Osteocyte (in vitro differentiated cells): ENCODE results near the gene MSH4. TPM values are rescaled to one million over a fixed set of nuclear protein-coding genes. Genes with fewer than 3 reads are reported as not detected.
"Not testable (repeated sequence)": the region's sequence is repeated elsewhere in the genome, so short reads cannot be mapped to it uniquely, and the experiment has no call there.

ENCODE experiments used
- DNase-seq: peaks from one replicate; pipeline ENCODE4 v3.0.0; 2021; ENCODE audit warnings: mixed read lengths; ENCODE audit not compliant: unreplicated experiment; ENCODE audit errors: extremely low spot score
- H3K27ac Mint-ChIP-seq: one replicate; pipeline ENCODE4 v1.8.0; 2021; ENCODE audit warnings: mild to moderate bottlenecking, mixed read lengths; ENCODE audit not compliant: unreplicated experiment
- H3K27me3 Mint-ChIP-seq: one replicate; pipeline ENCODE4 v1.8.0; 2021; ENCODE audit warnings: mixed read lengths; ENCODE audit not compliant: unreplicated experiment
- H3K36me3 Mint-ChIP-seq: one replicate; pipeline ENCODE4 v1.8.0; 2021; ENCODE audit warnings: mixed read lengths; ENCODE audit not compliant: unreplicated experiment
- H3K4me1 Mint-ChIP-seq: one replicate; pipeline ENCODE4 v1.8.0; 2021; ENCODE audit warnings: mixed read lengths; ENCODE audit not compliant: unreplicated experiment
- H3K4me3 Mint-ChIP-seq: one replicate; pipeline ENCODE4 v1.8.0; 2021; ENCODE audit warnings: mild to moderate bottlenecking, moderate library complexity, mixed read lengths; ENCODE audit not compliant: unreplicated experiment
- H3K9me3 Mint-ChIP-seq: one replicate; pipeline ENCODE4 v1.8.0; 2021; ENCODE audit warnings: mixed read lengths; ENCODE audit not compliant: unreplicated experiment
- total RNA-seq: library from RNA; stranded (reverse); gene quantifications from 2 replicates; pipeline ENCODE4 v1.2.1, GENCODE V29; 2021
- TF ChIP-seq, protein P1 (sequence below): fragments of 200-600 bp; sonication (generic); IDR thresholded peaks from 2 replicates; pipeline ENCODE4 v1.5.0; 2021; ENCODE audit warnings: antibody characterized with exemption, mild to moderate bottlenecking, moderate library complexity

MSH4 gene
- total RNA-seq, 1 donor from 2014 or later = 0.62 TPM

DNA sequence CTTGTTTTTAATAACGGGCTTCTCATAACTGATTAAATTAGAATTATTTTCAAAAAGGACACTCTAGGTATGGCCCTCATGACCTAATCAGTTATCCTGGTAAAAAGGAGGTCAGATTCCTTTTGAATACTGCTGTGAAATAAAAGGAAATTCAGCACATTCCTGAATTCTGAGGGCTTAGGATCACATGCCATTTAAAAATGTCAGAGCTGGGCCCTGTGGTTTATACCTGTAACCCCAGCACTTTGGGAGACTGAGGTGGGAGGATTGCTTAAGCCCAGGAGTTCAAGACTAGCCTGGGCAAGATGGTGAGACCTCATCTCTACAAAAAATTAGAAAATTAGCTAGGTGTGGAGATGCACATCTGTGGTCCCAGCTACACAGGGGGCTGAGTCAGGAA lies 28.7 kb upstream of the MSH4 start:
- H3K36me3 Mint-ChIP-seq = peaks cover 2% of the 10 kb centered on the region
- H3K4me1 Mint-ChIP-seq = peaks cover 13% of the 10 kb centered on the region
- no peaks in the 10 kb centered on the region for H3K9me3 Mint-ChIP-seq
- no peak overlapping the region for H3K27ac Mint-ChIP-seq
- no peak for DNase-seq
- no peak overlapping the region for H3K4me3 Mint-ChIP-seq
- H3K27me3 Mint-ChIP-seq = no peaks in the 10 kb centered on the region
- TF ChIP-seq, protein P1, sequence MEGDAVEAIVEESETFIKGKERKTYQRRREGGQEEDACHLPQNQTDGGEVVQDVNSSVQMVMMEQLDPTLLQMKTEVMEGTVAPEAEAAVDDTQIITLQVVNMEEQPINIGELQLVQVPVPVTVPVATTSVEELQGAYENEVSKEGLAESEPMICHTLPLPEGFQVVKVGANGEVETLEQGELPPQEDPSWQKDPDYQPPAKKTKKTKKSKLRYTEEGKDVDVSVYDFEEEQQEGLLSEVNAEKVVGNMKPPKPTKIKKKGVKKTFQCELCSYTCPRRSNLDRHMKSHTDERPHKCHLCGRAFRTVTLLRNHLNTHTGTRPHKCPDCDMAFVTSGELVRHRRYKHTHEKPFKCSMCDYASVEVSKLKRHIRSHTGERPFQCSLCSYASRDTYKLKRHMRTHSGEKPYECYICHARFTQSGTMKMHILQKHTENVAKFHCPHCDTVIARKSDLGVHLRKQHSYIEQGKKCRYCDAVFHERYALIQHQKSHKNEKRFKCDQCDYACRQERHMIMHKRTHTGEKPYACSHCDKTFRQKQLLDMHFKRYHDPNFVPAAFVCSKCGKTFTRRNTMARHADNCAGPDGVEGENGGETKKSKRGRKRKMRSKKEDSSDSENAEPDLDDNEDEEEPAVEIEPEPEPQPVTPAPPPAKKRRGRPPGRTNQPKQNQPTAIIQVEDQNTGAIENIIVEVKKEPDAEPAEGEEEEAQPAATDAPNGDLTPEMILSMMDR = no peak

DNA sequence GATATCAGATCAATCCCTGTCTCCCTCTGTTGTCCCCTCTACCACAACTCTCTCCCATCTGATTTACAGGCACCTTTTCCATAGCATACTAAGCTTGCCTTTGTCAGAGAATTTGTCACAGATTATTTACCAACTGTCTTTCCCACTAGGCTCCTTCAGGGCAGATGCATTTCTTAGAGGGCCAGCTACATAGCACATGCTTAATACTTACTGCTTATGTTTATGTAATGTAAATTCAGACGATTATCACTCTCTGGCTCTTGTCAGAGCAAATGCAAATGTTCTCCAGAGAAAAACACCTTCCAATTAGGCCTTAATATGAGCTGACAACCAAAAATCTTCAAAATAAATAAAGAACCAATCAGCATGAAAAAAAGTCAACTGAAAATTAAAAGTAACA lies 25.9 kb upstream of the MSH4 start:
- Mint-ChIP-seq H3K27ac (no peak overlapping the region), H3K36me3 (no peaks in the 10 kb centered on the region), H3K9me3 (no peaks in the 10 kb centered on the region), H3K4me3 (no peak overlapping the region), H3K27me3 (no peaks in the 10 kb centered on the region), H3K4me1 (peaks cover 6% of the 10 kb centered on the region)
- TF ChIP-seq, protein P1 = no peak
- DNase-seq = no peak

DNA sequence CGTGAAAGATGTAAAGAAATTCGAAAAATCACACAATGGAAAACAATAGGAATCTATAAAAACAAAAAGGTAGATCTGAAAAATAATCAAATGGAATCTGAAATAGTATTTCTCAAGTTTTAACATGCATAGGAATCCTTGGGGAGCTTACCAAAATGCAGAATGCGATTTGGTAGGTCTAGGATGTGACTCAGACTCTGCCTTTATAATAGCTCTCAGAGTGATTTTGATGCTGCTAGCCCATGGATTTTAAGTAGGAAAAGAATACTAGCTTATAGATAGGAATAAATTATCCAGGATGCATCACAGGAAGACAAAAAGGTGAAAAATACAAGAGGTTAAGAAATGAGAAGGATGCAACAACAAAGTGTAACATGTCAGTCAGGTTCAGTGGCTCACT lies 24.7 kb upstream of the MSH4 start:
- TF ChIP-seq, protein P1 = no peak
- Mint-ChIP-seq H3K9me3 (no peaks in the 10 kb centered on the region), H3K27me3 (no peaks in the 10 kb centered on the region)

DNA sequence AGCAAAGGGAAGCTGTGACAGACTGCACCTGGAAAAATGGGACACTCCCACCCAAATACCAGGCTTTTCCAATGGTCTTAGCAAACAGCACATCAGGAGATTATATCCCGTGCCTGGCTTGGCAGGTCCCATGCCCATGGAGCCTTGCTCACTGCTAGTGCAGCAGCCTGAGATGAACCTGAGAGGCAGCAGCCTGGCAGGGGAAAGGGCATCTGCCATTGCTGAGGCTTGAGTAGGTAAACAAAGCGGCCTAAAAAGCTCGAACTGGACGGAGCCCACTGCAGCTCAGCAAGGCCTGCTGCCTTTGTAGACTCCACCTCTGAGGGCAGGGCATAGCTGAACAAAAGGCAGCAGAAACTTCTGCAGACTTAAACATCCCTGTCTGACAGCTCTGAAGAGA lies 18.9 kb upstream of the MSH4 start:
- not testable (repeated sequence) for H3K4me1 Mint-ChIP-seq, H3K4me3 Mint-ChIP-seq, DNase-seq, H3K36me3 Mint-ChIP-seq, H3K9me3 Mint-ChIP-seq, H3K27ac Mint-ChIP-seq
- H3K27me3 Mint-ChIP-seq = peaks cover 13% of the 10 kb centered on the region

More for the DNA sequence above, 24.7 kb upstream of the MSH4 start:
- H3K36me3 Mint-ChIP-seq = no peaks in the 10 kb centered on the region
- H3K4me3 Mint-ChIP-seq = no peak overlapping the region
- H3K4me1 Mint-ChIP-seq = no peaks in the 10 kb centered on the region
- no peak overlapping the region for H3K27ac Mint-ChIP-seq
- DNase-seq = no peak

DNA sequence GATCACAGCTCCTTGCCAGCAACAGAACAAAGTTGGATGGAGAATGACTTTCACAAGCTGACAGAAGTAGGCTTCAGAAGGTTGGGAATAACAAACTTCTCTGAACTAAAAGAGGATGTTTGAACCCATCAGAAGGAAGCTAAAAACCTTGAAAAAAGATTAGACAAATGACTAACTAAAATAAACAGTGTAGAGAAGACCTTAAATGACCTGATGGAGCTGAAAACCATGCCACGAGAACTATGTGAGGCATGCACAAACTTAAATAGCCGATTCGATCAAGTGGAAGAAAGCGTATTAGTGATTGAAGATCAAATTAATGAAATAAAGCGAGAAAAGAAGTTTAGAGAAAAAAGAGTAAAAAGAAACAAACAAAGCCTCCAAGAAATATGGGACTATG lies 18.0 kb upstream of the MSH4 start:
- not testable (repeated sequence) for H3K4me1 Mint-ChIP-seq, H3K9me3 Mint-ChIP-seq, DNase-seq, H3K4me3 Mint-ChIP-seq, H3K27ac Mint-ChIP-seq, H3K36me3 Mint-ChIP-seq
- peaks cover 13% of the 10 kb centered on the region for H3K27me3 Mint-ChIP-seq

DNA sequence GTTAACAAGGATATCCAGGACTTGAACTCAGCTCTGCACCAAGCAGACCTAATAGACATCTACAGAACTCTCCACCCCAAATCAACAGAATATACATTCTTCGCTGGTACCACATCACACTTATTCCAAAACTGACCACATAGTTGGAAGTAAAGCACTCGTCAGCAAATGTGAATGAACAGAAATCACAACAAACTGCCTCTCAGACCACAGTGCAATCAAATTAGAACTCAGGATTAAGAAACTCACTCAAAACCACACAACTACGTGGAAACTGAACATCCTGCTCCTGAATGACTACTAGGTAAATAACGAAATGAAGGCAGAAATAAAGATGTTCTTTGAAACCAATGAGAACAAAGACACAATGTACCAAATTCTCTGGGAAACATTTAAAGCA lies 16.5 kb upstream of the MSH4 start:
- not testable (repeated sequence) for H3K4me3 Mint-ChIP-seq, H3K4me1 Mint-ChIP-seq, H3K36me3 Mint-ChIP-seq

DNA sequence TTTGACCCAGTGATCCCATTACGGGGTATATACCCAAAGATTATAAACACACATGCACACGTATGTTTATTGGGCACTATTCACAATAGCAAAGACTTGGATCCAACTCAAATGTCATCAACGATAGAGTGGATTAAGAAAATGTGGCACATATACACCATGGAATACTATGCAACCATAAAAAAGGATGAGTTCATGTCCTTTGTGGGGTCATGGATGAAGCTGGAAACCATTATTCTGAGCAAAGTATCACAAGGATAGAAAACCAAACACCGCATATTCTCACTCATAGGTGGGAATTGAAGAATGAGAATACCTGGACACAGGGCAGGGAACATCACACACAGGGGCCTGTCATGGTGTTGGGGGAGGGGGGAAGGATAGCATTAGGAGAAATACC lies 12.8 kb upstream of the MSH4 start:
- H3K27ac Mint-ChIP-seq = not testable (repeated sequence)

More for the DNA sequence above, 16.5 kb upstream of the MSH4 start:
- not testable (repeated sequence) for DNase-seq, H3K27ac Mint-ChIP-seq, H3K9me3 Mint-ChIP-seq
- H3K27me3 Mint-ChIP-seq = peaks cover 13% of the 10 kb centered on the region

More for the DNA sequence above, 12.8 kb upstream of the MSH4 start:
- not testable (repeated sequence) for DNase-seq, H3K9me3 Mint-ChIP-seq, H3K4me3 Mint-ChIP-seq, H3K36me3 Mint-ChIP-seq
- peaks cover 13% of the 10 kb centered on the region for H3K27me3 Mint-ChIP-seq
- peaks cover 26% of the 10 kb centered on the region for H3K4me1 Mint-ChIP-seq
